OCI-LY7 (cell line): Measurements from ENCODE around the gene DNAH14. TPM values are rescaled to one million over a fixed set of nuclear protein-coding genes. Genes with fewer than 3 reads are reported as not detected.

ENCODE experiments used
- BruUV-seq: library from RNA; stranded (reverse); fragments of 400-500 nt; replicated peaks from 2 replicates; lab custom pipeline; 2021; lab: Mats Ljungman, UMichigan
- CTCF ChIA-PET: fragments of 300-600 bp; sonication (Branson Sonifier 250); formaldehyde crosslinking; loops from one replicate; lab custom pipeline; 2022; ENCODE audit warnings: antibody characterized with exemption; ENCODE audit not compliant: unreplicated experiment; lab: Charles Lee
- POLR2A ChIA-PET: fragments of 300-600 bp; sonication (Branson Sonifier 250); formaldehyde crosslinking; loops from one replicate; lab custom pipeline; 2022; ENCODE audit warnings: antibody characterized with exemption; lab: Charles Lee
- DNase-seq: peaks from one replicate; pipeline ENCODE4 v3.0.0-alpha.2; 2015; ENCODE audit warnings: low spot score
- H2AFZ ChIP-seq: fragments of 200-600 bp; sonication (generic), shearing (Covaris generic); 2 replicates; pipeline ENCODE4 v1.6.1; 2014; ENCODE audit warnings: mild to moderate bottlenecking, antibody characterized with exemption, low read length, moderate library complexity
- H3K27ac ChIP-seq: fragments of 200-600 bp; sonication (generic); 2 replicates; pipeline ENCODE4 v1.5.1; 2014; ENCODE audit warnings: mixed run types, low read depth, mild to moderate bottlenecking, moderate library complexity, low read length, inconsistent platforms; ENCODE audit not compliant: poor library complexity, severe bottlenecking
- H3K36me3 ChIP-seq: fragments of 200-600 bp; sonication (generic); 2 replicates; pipeline ENCODE4 v1.6.1; 2014; ENCODE audit warnings: mild to moderate bottlenecking, antibody characterized with exemption, low read length, moderate library complexity, mixed read lengths; ENCODE audit not compliant: insufficient read depth
- H3K4me1 ChIP-seq: fragments of 200-600 bp; sonication (generic); 2 replicates; pipeline ENCODE4 v1.5.1; 2014; ENCODE audit warnings: mild to moderate bottlenecking, low read length; ENCODE audit not compliant: insufficient read depth, poor library complexity, severe bottlenecking
- H3K4me2 ChIP-seq: fragments of 200-600 bp; sonication (generic); 2 replicates; pipeline ENCODE4 v1.6.1; 2014; ENCODE audit warnings: mild to moderate bottlenecking, low read length
- H3K4me3 ChIP-seq: fragments of 200-600 bp; sonication (generic); 2 replicates; pipeline ENCODE4 v1.5.1; 2014; ENCODE audit warnings: mild to moderate bottlenecking, low read depth, low read length; ENCODE audit not compliant: poor library complexity, severe bottlenecking
- H3K79me2 ChIP-seq: fragments of 200-600 bp; sonication (generic); 2 replicates; pipeline ENCODE4 v1.6.1; 2016; ENCODE audit warnings: low read depth, mild to moderate bottlenecking, low read length, moderate library complexity, mixed read lengths; ENCODE audit not compliant: insufficient read depth
- H3K9me2 ChIP-seq: fragments of 200-600 bp; sonication (generic); 2 replicates; pipeline ENCODE4 v1.6.1; 2016; ENCODE audit warnings: mild to moderate bottlenecking, low read length, mixed read lengths; ENCODE audit not compliant: insufficient read depth
- H3K9me3 ChIP-seq: fragments of 200-600 bp; sonication (generic); 2 replicates; pipeline ENCODE4 v1.6.1; 2014; ENCODE audit warnings: mild to moderate bottlenecking, mixed run types, low read length, mixed read lengths
- H4K20me1 ChIP-seq: fragments of 200-600 bp; sonication (generic); 2 replicates; pipeline ENCODE4 v1.6.1; 2014; ENCODE audit warnings: mild to moderate bottlenecking, antibody characterized with exemption, low read length, moderate library complexity, mixed read lengths; ENCODE audit not compliant: insufficient read depth
- CTCF ChIP-seq: fragments of 200-600 bp; sonication (generic); conservative IDR thresholded peaks from 2 replicates; pipeline ENCODE4 v1.5.1; 2014; ENCODE audit warnings: mild to moderate bottlenecking, antibody characterized with exemption, low read length, moderate library complexity, mixed read lengths
- EZH2phosphoT487 ChIP-seq: fragments of 200-600 bp; sonication (generic); IDR thresholded peaks from 2 replicates; pipeline ENCODE4 v1.6.1; 2018; ENCODE audit warnings: low read depth, borderline replicate concordance, mild to moderate bottlenecking, mixed run types, antibody characterized with exemption, low read length, moderate library complexity, mixed read lengths
- intact Hi-C: fragments of 100-400 bp; cut with micrococcal nuclease; formaldehyde crosslinking; loops from one replicate; pipeline ENCODE4 v1.10.0; 2022; ENCODE audit not compliant: unreplicated experiment
- total RNA-seq, 2 experiments: library from RNA; depleted of rRNA in 1 of 2; stranded (reverse); fragments of >200 nt in 1 of 2; shearing (Covaris generic) in 1 of 2; gene quantifications; 2 replicates each; pipeline ENCODE4 v1.2.3, GENCODE V29; 2014 to 2022

Gene DNAH14
- total RNA-seq, 2 experiments from 2014 or later = not detected

- H3K79me2 ChIP-seq = no peaks in the 10 kb centered on the region
- no peak overlapping the region for H3K27ac ChIP-seq
- no TSS peak for BruUV-seq
- no peaks in the 10 kb centered on the region for H3K9me3 ChIP-seq
- H3K4me2 ChIP-seq = no peak overlapping the region
- H3K36me3 ChIP-seq = no peaks in the 10 kb centered on the region
- no peaks in the 10 kb centered on the region for H3K4me1 ChIP-seq
- no peaks in the 10 kb centered on the region for H4K20me1 ChIP-seq
- no peaks in the 10 kb centered on the region for H3K9me2 ChIP-seq
- TF ChIP-seq CTCF = no peak
- H3K4me3 ChIP-seq = no peak overlapping the region
- ChIA-PET CTCF (no interaction called here), POLR2A (interaction anchor here (0.6 kb wide), 1 partner anchor 23 kb away, joined by 3 read pairs; no protein-coding TSS in a partner anchor)
- H2AFZ ChIP-seq = no peak overlapping the region
- intact Hi-C loops = no loop called here
- no peak for DNase-seq
Observed at GRCh38 chr1:225355863-225356262, 426.4 kb downstream of the DNAH14 start.

GRCh38 chr1:225360119-225360518, 430.6 kb downstream of the DNAH14 start:
- H3K36me3 ChIP-seq = no peaks in the 10 kb centered on the region
- H3K4me2 ChIP-seq = no peak overlapping the region
- POLR2A ChIA-PET = no interaction called here
- no peak for TF ChIP-seq CTCF
- TF ChIP-seq EZH2phosphoT487 = no peak
- no TSS peak for BruUV-seq
- H3K4me1 ChIP-seq = no peaks in the 10 kb centered on the region
- CTCF ChIA-PET = no interaction called here
- H3K9me3 ChIP-seq = no peaks in the 10 kb centered on the region
- DNase-seq = no peak
- H3K27ac ChIP-seq = no peak overlapping the region
- intact Hi-C loops = no loop called here
- no peak overlapping the region; the same call in 1 of the 2 replicates for H2AFZ ChIP-seq
- no peaks in the 10 kb centered on the region for H4K20me1 ChIP-seq
- no peaks in the 10 kb centered on the region for H3K79me2 ChIP-seq
- no peak overlapping the region for H3K4me3 ChIP-seq
- H3K9me2 ChIP-seq = no peaks in the 10 kb centered on the region

- TF ChIP-seq CTCF (no peak), EZH2phosphoT487 (no peak)
- no peaks in the 10 kb centered on the region for H4K20me1 ChIP-seq
- H3K9me2 ChIP-seq = no peaks in the 10 kb centered on the region
- no TSS peak for BruUV-seq
- H3K4me1 ChIP-seq = no peaks in the 10 kb centered on the region
- H3K27ac ChIP-seq = no peak overlapping the region
- ChIA-PET POLR2A (no interaction called here), CTCF (no interaction called here)
- no peaks in the 10 kb centered on the region for H3K36me3 ChIP-seq
- no peak overlapping the region for H2AFZ ChIP-seq
- DNase-seq = no peak
- H3K9me3 ChIP-seq = no peaks in the 10 kb centered on the region
- no peaks in the 10 kb centered on the region for H3K79me2 ChIP-seq
- no peak overlapping the region for H3K4me2 ChIP-seq
- intact Hi-C loops = no loop called here
- H3K4me3 ChIP-seq = no peak overlapping the region
Observed at GRCh38 chr1:225361176-225361575, 431.7 kb downstream of the DNAH14 start.
